GM12875 (cell line): ENCODE measurements around the gene CADPS2.
"Not testable (repeated sequence)": the region's sequence is repeated elsewhere in the genome, so short reads cannot be mapped to it uniquely, and the experiment has no call there.

Source experiments
- H3K4me3 ChIP-seq: one replicate; pipeline ENCODE4 v1.5.1; 2011; ENCODE audit warnings: low read depth, low read length, control low read depth
- CTCF ChIP-seq: IDR thresholded peaks from 2 replicates; pipeline ENCODE4 v1.5.1; 2011; ENCODE audit warnings: low read depth, mild to moderate bottlenecking, control low read depth, inconsistent platforms, low read length, moderate library complexity, borderline replicate concordance; ENCODE audit not compliant: insufficient read depth

The CADPS2 gene

GRCh38 chr7:122300211-122300932, 585.9 kb downstream of the CADPS2 start:
- TF ChIP-seq CTCF, result no peak
- no peak overlapping the region for H3K4me3 ChIP-seq

- H3K4me3 ChIP-seq, result no peak overlapping the region
These were observed 586.5 kb downstream of the CADPS2 start for GRCh38 chr7:122299624-122300210.

GRCh38 chr7:122298618-122299017, 587.6 kb downstream of the CADPS2 start:
- no peak for TF ChIP-seq CTCF

More at GRCh38 chr7:122299624-122300210, 586.5 kb downstream of the CADPS2 start:
- TF ChIP-seq CTCF, result no peak

GRCh38 chr7:122298131-122298530, 588.1 kb downstream of the CADPS2 start:
- no peak overlapping the region for H3K4me3 ChIP-seq
- TF ChIP-seq CTCF, result no peak

More at GRCh38 chr7:122298618-122299017, 587.6 kb downstream of the CADPS2 start:
- H3K4me3 ChIP-seq, result no peak overlapping the region

GRCh38 chr7:122291189-122291588, 595.1 kb downstream of the CADPS2 start:
- H3K4me3 ChIP-seq, result no peak overlapping the region
- no peak for TF ChIP-seq CTCF

GRCh38 chr7:122290476-122290875, 595.8 kb downstream of the CADPS2 start:
- no peak for TF ChIP-seq CTCF
- no peak overlapping the region for H3K4me3 ChIP-seq

- no peak for TF ChIP-seq CTCF
- H3K4me3 ChIP-seq, result no peak overlapping the region
These were observed 596.8 kb downstream of the CADPS2 start for GRCh38 chr7:122289426-122289825.

GRCh38 chr7:122284608-122285007, 601.7 kb downstream of the CADPS2 start:
- not testable (repeated sequence) for H3K4me3 ChIP-seq
